ENCODE measurements around the gene ZGPAT.

- no peak for TF ChIP-seq CTCF (IDR thresholded peaks at IDR 0.05)
- TF ChIP-seq POLR2A (IDR thresholded peaks at IDR 0.05), result no peak
- no peak for TF ChIP-seq POLR2AphosphoS5 (IDR thresholded peaks at IDR 0.05)
Observed at GRCh38 chr20:63737945-63738686, 30.3 kb downstream of the ZGPAT start.
